HepG2 (cell line): ENCODE measurements around the gene ADAMTS4. TPM values are rescaled to one million over a fixed set of nuclear protein-coding genes. Genes with fewer than 3 reads are reported as not detected.

Source experiments
- AKAP8 ChIP-seq: sonication (generic); formaldehyde crosslinking; IDR thresholded peaks from 2 replicates; pipeline ENCODE4 v1.5.1; 2020; ENCODE audit warnings: mild to moderate bottlenecking, missing genetic modification reagents
- ARNTL ChIP-seq: sonication (generic); formaldehyde crosslinking; IDR thresholded peaks from 2 replicates; pipeline ENCODE4 v1.4.0; 2020; ENCODE audit warnings: mild to moderate bottlenecking, missing genetic modification reagents
- KDM1A ChIP-seq: IDR thresholded peaks from 2 replicates; pipeline ENCODE4 v1.6.1; 2016; ENCODE audit warnings: missing compliant biosample characterization
- KLF16 ChIP-seq, 2 experiments: sonication (generic) in 1 of 2; formaldehyde crosslinking in 1 of 2; IDR thresholded peaks; 2 replicates each; pipeline versions ENCODE4 v1.6.1 to v1.8.0; 2016 to 2023; ENCODE audit warnings: missing genetic modification reagents in 2 of 2, missing compliant biosample characterization in 1 of 2
- NKX3-1 ChIP-seq: sonication (generic); formaldehyde crosslinking; IDR thresholded peaks from 2 replicates; pipeline ENCODE4 v1.5.0; 2020; ENCODE audit warnings: missing genetic modification reagents
- NR2F2 ChIP-seq: IDR thresholded peaks from 2 replicates; pipeline ENCODE4 v1.6.1; 2012; ENCODE audit warnings: low read depth, inconsistent platforms, borderline replicate concordance
- PLSCR1 ChIP-seq: sonication (generic); formaldehyde crosslinking; IDR thresholded peaks from 2 replicates; pipeline ENCODE4 v1.5.0; 2020; ENCODE audit warnings: missing genetic modification reagents, mild to moderate bottlenecking, borderline replicate concordance
- RARG ChIP-seq: sonication (generic); formaldehyde crosslinking; IDR thresholded peaks from 2 replicates; pipeline ENCODE4 v1.4.0; 2020; ENCODE audit warnings: low read depth, mild to moderate bottlenecking, missing genetic modification reagents
- SETDB1 ChIP-seq: sonication (generic); formaldehyde crosslinking; IDR thresholded peaks from 2 replicates; pipeline ENCODE4 v1.5.1; 2020; ENCODE audit warnings: missing genetic modification reagents, mild to moderate bottlenecking, borderline replicate concordance
- ZBTB7B ChIP-seq: sonication (generic); formaldehyde crosslinking; IDR thresholded peaks from 2 replicates; pipeline ENCODE4 v1.4.0; 2020; ENCODE audit warnings: missing genetic modification reagents
- ZNF136 ChIP-seq: sonication (generic); formaldehyde crosslinking; IDR thresholded peaks from 2 replicates; pipeline ENCODE4 v1.8.1; 2022; ENCODE audit warnings: low read depth, mild to moderate bottlenecking, moderate library complexity, missing genetic modification reagents
- ZNF329 ChIP-seq: sonication (generic); formaldehyde crosslinking; IDR thresholded peaks from 2 replicates; pipeline ENCODE4 v1.9.0; 2021; ENCODE audit warnings: low read depth, mild to moderate bottlenecking, missing genetic modification reagents
- ZNF577 ChIP-seq: sonication (generic); formaldehyde crosslinking; IDR thresholded peaks from 2 replicates; pipeline ENCODE4 v1.4.0; 2020; ENCODE audit warnings: mild to moderate bottlenecking, low read depth, missing genetic modification reagents, borderline replicate concordance
- ZNF652 ChIP-seq: IDR thresholded peaks from 2 replicates; pipeline ENCODE4 v1.6.1; 2016; ENCODE audit warnings: low read depth, borderline replicate concordance
- polyA plus RNA-seq, 8 experiments: library from polyadenylated mRNA; depleted of rRNA in 3 of 8; stranded (reverse) in 7 of 8; unstranded in 1 of 8; fragments of >200 nt; fragmentation: Illumina TruSeq in 4 of 8; extraction: Trizol in 4 of 8; gene quantifications; 2 replicates each; pipeline versions ENCODE4 v1.2.1 to v1.2.3, GENCODE V29; 2011 to 2016; ENCODE audit warnings: low read depth in 4 of 8, missing spikeins in 1 of 8, mixed read lengths in 1 of 8; ENCODE audit not compliant: insufficient read depth in 1 of 8
- total RNA-seq, 5 experiments: library from RNA; depleted of rRNA; stranded (reverse); fragments of >200 nt; fragmentation: Illumina TruSeq; extraction: Trizol; gene quantifications; 2 replicates each; pipeline ENCODE4 v1.2.3, GENCODE V29; 2016; ENCODE audit warnings: low read depth in 1 of 5
- TF ChIP-seq, protein P1 (sequence below): sonication (generic); formaldehyde crosslinking; IDR thresholded peaks from 2 replicates; pipeline ENCODE4 v1.4.0; 2020; ENCODE audit warnings: missing genetic modification reagents
- TF ChIP-seq, protein P2 (sequence below): IDR thresholded peaks from 2 replicates; pipeline ENCODE4 v1.6.1; 2012; ENCODE audit warnings: low read length, improper control_type of control experiment
- TF ChIP-seq, protein P3 (sequence below): IDR thresholded peaks from 2 replicates; pipeline ENCODE4 v1.6.1; 2016; ENCODE audit warnings: missing biosample characterization, missing genetic modification reagents, low read depth
- TF ChIP-seq, protein P4 (sequence below): sonication (generic); formaldehyde crosslinking; IDR thresholded peaks from 2 replicates; pipeline ENCODE4 v1.4.0; 2020; ENCODE audit warnings: missing genetic modification reagents
- TF ChIP-seq, protein P5 (sequence below): sonication (generic); formaldehyde crosslinking; IDR thresholded peaks from 2 replicates; pipeline ENCODE4 v1.5.1; 2020; ENCODE audit warnings: missing genetic modification reagents, mild to moderate bottlenecking, borderline replicate concordance

The ADAMTS4 gene
- total and polyA plus RNA-seq, 2 of the 13 experiments (the other 11 are each of a cell fraction or from before 2014, with no cell fraction given): 0.51 to 1.7 TPM

DNA sequence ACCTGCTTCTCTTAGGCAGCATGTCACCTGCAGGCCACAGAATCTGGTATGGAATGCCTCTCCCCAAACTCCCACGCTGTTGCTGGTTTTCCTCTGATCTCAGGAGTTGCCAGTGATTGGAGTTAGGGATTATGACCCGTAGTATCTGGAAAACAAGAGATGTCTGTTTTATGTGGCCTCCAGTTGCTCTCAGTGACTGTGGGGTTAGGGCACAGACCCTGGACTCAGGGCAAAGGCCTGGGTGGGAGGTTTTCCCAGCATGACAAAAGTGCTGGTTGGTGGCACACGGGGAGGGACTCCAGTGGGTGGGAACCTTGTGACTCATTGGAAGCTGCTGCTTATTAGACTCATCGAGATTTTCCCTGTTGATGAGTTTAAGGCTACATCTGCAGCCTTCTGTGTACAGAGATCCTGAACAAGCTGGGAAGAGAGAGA is 39.2 kb upstream of the ADAMTS4 start, which contains the start of gene NR1I3 (continued):
- TF ChIP-seq, protein P1, sequence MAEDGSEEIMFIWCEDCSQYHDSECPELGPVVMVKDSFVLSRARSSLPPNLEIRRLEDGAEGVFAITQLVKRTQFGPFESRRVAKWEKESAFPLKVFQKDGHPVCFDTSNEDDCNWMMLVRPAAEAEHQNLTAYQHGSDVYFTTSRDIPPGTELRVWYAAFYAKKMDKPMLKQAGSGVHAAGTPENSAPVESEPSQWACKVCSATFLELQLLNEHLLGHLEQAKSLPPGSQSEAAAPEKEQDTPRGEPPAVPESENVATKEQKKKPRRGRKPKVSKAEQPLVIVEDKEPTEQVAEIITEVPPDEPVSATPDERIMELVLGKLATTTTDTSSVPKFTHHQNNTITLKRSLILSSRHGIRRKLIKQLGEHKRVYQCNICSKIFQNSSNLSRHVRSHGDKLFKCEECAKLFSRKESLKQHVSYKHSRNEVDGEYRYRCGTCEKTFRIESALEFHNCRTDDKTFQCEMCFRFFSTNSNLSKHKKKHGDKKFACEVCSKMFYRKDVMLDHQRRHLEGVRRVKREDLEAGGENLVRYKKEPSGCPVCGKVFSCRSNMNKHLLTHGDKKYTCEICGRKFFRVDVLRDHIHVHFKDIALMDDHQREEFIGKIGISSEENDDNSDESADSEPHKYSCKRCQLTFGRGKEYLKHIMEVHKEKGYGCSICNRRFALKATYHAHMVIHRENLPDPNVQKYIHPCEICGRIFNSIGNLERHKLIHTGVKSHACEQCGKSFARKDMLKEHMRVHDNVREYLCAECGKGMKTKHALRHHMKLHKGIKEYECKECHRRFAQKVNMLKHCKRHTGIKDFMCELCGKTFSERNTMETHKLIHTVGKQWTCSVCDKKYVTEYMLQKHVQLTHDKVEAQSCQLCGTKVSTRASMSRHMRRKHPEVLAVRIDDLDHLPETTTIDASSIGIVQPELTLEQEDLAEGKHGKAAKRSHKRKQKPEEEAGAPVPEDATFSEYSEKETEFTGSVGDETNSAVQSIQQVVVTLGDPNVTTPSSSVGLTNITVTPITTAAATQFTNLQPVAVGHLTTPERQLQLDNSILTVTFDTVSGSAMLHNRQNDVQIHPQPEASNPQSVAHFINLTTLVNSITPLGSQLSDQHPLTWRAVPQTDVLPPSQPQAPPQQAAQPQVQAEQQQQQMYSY (CRISPR knock-in tag): no peak
- TF ChIP-seq, protein P2, sequence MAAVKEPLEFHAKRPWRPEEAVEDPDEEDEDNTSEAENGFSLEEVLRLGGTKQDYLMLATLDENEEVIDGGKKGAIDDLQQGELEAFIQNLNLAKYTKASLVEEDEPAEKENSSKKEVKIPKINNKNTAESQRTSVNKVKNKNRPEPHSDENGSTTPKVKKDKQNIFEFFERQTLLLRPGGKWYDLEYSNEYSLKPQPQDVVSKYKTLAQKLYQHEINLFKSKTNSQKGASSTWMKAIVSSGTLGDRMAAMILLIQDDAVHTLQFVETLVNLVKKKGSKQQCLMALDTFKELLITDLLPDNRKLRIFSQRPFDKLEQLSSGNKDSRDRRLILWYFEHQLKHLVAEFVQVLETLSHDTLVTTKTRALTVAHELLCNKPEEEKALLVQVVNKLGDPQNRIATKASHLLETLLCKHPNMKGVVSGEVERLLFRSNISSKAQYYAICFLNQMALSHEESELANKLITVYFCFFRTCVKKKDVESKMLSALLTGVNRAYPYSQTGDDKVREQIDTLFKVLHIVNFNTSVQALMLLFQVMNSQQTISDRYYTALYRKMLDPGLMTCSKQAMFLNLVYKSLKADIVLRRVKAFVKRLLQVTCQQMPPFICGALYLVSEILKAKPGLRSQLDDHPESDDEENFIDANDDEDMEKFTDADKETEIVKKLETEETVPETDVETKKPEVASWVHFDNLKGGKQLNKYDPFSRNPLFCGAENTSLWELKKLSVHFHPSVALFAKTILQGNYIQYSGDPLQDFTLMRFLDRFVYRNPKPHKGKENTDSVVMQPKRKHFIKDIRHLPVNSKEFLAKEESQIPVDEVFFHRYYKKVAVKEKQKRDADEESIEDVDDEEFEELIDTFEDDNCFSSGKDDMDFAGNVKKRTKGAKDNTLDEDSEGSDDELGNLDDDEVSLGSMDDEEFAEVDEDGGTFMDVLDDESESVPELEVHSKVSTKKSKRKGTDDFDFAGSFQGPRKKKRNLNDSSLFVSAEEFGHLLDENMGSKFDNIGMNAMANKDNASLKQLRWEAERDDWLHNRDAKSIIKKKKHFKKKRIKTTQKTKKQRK: no peak
- TF ChIP-seq ZNF652 (CRISPR knock-in tag): no peak
- TF ChIP-seq, protein P3, sequence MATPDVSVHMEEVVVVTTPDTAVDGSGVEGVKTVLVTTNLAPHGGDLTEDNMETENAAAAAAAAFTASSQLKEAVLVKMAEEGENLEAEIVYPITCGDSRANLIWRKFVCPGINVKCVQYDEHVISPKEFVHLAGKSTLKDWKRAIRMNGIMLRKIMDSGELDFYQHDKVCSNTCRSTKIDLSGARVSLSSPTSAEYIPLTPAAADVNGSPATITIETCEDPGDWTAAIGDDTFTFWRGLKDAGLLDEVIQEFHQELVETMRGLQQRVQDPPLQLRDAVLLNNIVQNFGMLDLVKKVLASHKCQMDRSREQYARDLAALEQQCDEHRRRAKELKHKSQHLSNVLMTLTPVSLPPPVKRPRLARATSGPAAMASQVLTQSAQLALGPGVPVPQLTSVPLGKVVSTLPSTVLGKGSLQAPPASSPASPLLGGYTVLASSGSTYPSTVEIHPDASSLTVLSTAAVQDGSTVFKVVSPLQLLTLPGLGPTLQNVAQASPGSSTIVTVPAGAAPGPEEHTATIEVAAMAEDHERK: no peak
- no peak for TF ChIP-seq KLF16 (CRISPR knock-in tag; IDR thresholded peaks at IDR 0.05)
- TF ChIP-seq RARG (CRISPR knock-in tag): no peak
- no peak for TF ChIP-seq SETDB1 (CRISPR knock-in tag)
- no peak for TF ChIP-seq NKX3-1 (CRISPR knock-in tag)
- TF ChIP-seq ARNTL (CRISPR knock-in tag): no peak
- no peak for TF ChIP-seq ZNF329 (CRISPR knock-in tag)
- no peak for TF ChIP-seq AKAP8
- TF ChIP-seq, protein P4, sequence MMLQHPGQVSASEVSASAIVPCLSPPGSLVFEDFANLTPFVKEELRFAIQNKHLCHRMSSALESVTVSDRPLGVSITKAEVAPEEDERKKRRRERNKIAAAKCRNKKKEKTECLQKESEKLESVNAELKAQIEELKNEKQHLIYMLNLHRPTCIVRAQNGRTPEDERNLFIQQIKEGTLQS (CRISPR knock-in tag): no peak
- no peak for TF ChIP-seq PLSCR1 (CRISPR knock-in tag)
- TF ChIP-seq NR2F2: peak; percentile 81
- TF ChIP-seq, protein P5, sequence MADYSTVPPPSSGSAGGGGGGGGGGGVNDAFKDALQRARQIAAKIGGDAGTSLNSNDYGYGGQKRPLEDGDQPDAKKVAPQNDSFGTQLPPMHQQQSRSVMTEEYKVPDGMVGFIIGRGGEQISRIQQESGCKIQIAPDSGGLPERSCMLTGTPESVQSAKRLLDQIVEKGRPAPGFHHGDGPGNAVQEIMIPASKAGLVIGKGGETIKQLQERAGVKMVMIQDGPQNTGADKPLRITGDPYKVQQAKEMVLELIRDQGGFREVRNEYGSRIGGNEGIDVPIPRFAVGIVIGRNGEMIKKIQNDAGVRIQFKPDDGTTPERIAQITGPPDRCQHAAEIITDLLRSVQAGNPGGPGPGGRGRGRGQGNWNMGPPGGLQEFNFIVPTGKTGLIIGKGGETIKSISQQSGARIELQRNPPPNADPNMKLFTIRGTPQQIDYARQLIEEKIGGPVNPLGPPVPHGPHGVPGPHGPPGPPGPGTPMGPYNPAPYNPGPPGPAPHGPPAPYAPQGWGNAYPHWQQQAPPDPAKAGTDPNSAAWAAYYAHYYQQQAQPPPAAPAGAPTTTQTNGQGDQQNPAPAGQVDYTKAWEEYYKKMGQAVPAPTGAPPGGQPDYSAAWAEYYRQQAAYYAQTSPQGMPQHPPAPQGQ (CRISPR knock-in tag): no peak
- TF ChIP-seq KDM1A (CRISPR knock-in tag): no peak
- no peak for TF ChIP-seq ZBTB7B (CRISPR knock-in tag)
- 0 out of 2 replicates have a peak, but pooled peaks have one; percentile 67 for TF ChIP-seq ZNF136 (CRISPR knock-in tag)
- no peak for TF ChIP-seq ZNF577
